Uterus (tissue), 4 donors: ENCODE results near the gene PTCH1. TPM values are rescaled to one million over a fixed set of nuclear protein-coding genes. Genes with fewer than 3 reads are reported as not detected.

ENCODE experiments used
- DNase-seq, 2 donors: peaks; one replicate each; pipeline ENCODE4 v3.0.0-alpha.2; 2019 to 2020
- H3K27ac ChIP-seq, 2 donors: fragments of 200-600 bp; sonication (generic); 1 replicate in 1 of 2; 2 replicates in 1 of 2; pipeline ENCODE4 v1.5.1; 2016 to 2018
- H3K27me3 ChIP-seq, 2 donors: fragments of 200-600 bp; sonication (generic); one replicate each; pipeline ENCODE4 v1.5.1; 2018 to 2019; ENCODE audit warnings: control low read depth in 1 of 2
- H3K36me3 ChIP-seq, 2 donors: fragments of 200-600 bp; sonication (generic); one replicate each; pipeline ENCODE4 v1.5.1; 2019; ENCODE audit warnings: control low read depth in 1 of 2
- H3K4me1 ChIP-seq, 2 donors: fragments of 200-600 bp; sonication (generic); one replicate each; pipeline ENCODE4 v1.5.1; 2018 to 2019; ENCODE audit warnings: control low read depth in 1 of 2
- H3K4me3 ChIP-seq, 2 donors: fragments of 200-600 bp; sonication (generic); 1 replicate in 1 of 2; 2 replicates in 1 of 2; pipeline ENCODE4 v1.5.1; 2018 to 2019; ENCODE audit warnings: mild to moderate bottlenecking in 1 of 2
- H3K9me3 ChIP-seq, 2 donors: fragments of 200-600 bp; sonication (generic); one replicate each; pipeline ENCODE4 v1.5.1; 2019; ENCODE audit warnings: control low read depth in 1 of 2
- CTCF ChIP-seq, 4 experiments: fragments of 200-600 bp in 2 of 4; fragments of 450-650 bp in 2 of 4; sonication (generic) in 2 of 4; IDR thresholded peaks; one replicate each; pipeline ENCODE4 v1.5.1; 2016 to 2019; ENCODE audit warnings: antibody characterized with exemption in 4 of 4, mild to moderate bottlenecking in 2 of 4, moderate library complexity in 1 of 4
- POLR2A ChIP-seq, 2 donors: fragments of 450-650 bp; IDR thresholded peaks; one replicate each; pipeline ENCODE4 v1.6.1; 2016; ENCODE audit warnings: antibody characterized with exemption in 2 of 2, mild to moderate bottlenecking in 1 of 2, moderate library complexity in 1 of 2
- intact Hi-C: fragments of 100-400 bp; cut with DNase I; formaldehyde crosslinking; loops from one replicate; pipeline ENCODE4 v1.15.1; 2023; ENCODE audit warnings: low total_unique reads
- total RNA-seq, 4 donors: library from RNA; depleted of rRNA in 3 of 4; stranded (reverse); fragments of >200 nt in 3 of 4; gene quantifications; one replicate each; pipeline versions ENCODE4 v1.1.0 to v1.2.4, GENCODE V29; 2014 to 2023
- donor health status: DM: yes; HTN: yes; CAD: no.

Gene PTCH1
- total RNA-seq, 4 donors from 2014 or later, result 7.4 to 24.6 (median 10.8) TPM

GRCh38 chr9:95516221-95516733 is 494 bp downstream of the PTCH1 start:
- DNase-seq, result no peak
- no peaks in the 10 kb centered on the region for H3K9me3 ChIP-seq
- H3K27ac ChIP-seq, result peak overlapping the region; percentile 65 to 69
- no peak for TF ChIP-seq POLR2A (IDR thresholded peaks at IDR 0.05)
- TF ChIP-seq CTCF (IDR thresholded peaks at IDR 0.05), result no peak
- peak overlapping the region; percentile 38 to 57 for H3K4me3 ChIP-seq
- H3K36me3 ChIP-seq, result no peaks in the 10 kb centered on the region
- intact Hi-C loops, result no loop called here
- no peaks in the 10 kb centered on the region for H3K27me3 ChIP-seq
- peaks cover 0 to 7% of the 10 kb centered on the region in 2 donors for H3K4me1 ChIP-seq

DNA sequence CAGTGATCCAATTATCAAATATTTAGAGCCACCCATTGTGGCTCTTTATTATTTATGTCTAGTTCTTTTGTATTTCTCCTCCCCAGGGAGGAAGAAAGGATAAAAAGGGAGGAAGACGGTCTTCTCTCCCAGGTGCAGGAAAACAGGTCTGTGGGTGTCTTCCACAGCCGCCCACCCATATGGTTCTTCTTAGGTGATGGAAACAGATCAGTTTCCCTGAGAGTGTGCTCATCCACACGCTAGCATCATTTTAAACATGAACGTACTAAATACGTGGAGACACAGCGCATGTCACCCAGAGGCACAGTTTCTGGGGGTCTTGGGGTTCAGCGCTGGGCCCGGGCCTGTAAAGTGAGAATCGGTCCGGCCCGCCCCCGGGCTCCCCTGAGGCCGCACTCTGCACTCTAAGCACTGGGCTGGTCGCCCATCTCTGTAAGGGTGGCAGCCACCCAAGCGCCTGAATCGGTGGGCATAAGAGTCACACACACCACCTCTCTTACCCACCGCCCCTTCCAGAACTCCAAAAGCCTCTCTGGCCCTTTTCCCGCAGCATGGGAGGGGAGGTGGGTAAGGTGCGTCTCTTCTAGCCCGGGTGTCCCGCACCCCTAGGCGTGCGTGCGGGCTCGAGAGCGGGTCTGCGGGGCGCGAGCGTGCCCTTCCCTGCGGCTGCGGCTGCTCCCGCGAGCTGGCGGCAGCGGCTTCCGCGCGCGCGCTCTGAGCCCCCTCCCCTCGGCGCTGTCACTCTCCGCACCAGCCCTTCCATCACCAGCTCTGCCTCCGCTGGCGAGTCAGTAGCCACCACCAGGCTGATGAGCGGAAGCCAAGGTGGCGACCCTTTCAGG is 1.3 kb downstream of the PTCH1 start:
- intact Hi-C loops, result no loop called here
- Histone ChIP-seq H3K27ac (peak overlapping the region in 1 of 2 donors; percentile 65), H3K4me3 (peak overlapping the region; percentile 20 to 44), H3K36me3 (no peaks in the 10 kb centered on the region), H3K4me1 (peaks cover 0 to 7% of the 10 kb centered on the region in 2 donors), H3K9me3 (no peaks in the 10 kb centered on the region), H3K27me3 (no peaks in the 10 kb centered on the region)
- TF ChIP-seq POLR2A (IDR thresholded peaks at IDR 0.05), result no peak
- TF ChIP-seq CTCF (IDR thresholded peaks at IDR 0.05), result no peak
- DNase-seq, result no peak

GRCh38 chr9:95514342-95514741 is 2.4 kb downstream of the PTCH1 start:
- peaks cover 0 to 7% of the 10 kb centered on the region in 2 donors for H3K4me1 ChIP-seq
- H3K27ac ChIP-seq, result no peak overlapping the region
- DNase-seq, result no peak
- intact Hi-C loops, result no loop called here
- no peaks in the 10 kb centered on the region for H3K27me3 ChIP-seq
- H3K9me3 ChIP-seq, result no peaks in the 10 kb centered on the region
- H3K4me3 ChIP-seq, result no peak overlapping the region
- no peak for TF ChIP-seq CTCF (IDR thresholded peaks at IDR 0.05)
- TF ChIP-seq POLR2A (IDR thresholded peaks at IDR 0.05), result no peak
- H3K36me3 ChIP-seq, result no peaks in the 10 kb centered on the region

DNA sequence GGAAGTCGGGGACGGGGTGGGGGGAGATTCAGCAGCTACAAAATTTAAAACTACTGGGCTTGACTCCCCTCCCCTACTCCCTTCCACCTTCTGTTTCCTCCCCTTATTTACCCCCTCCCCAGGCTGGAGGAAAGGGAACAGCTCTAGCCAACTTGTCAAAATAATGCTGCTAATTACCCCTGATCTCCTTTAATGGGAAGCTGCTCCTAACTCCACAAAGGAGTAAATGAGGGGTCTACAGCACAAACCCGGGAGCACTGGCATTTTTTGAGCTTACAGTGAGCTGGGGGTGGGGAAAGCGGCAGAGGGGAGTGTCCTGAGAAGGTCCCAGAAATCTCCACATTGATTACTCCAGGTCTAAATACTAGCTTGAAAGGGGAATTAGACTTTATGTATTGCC is 3.1 kb downstream of the PTCH1 start:
- TF ChIP-seq POLR2A (IDR thresholded peaks at IDR 0.05) (no peak), CTCF (IDR thresholded peaks at IDR 0.05) (no peak)
- intact Hi-C loops, result no loop called here
- Histone ChIP-seq H3K27me3 (no peaks in the 10 kb centered on the region), H3K27ac (no peak overlapping the region), H3K9me3 (no peaks in the 10 kb centered on the region), H3K36me3 (no peaks in the 10 kb centered on the region), H3K4me3 (no peak overlapping the region), H3K4me1 (peaks cover 0 to 7% of the 10 kb centered on the region in 2 donors)
- no peak for DNase-seq

- no peak for TF ChIP-seq CTCF (IDR thresholded peaks at IDR 0.05)
- TF ChIP-seq POLR2A (IDR thresholded peaks at IDR 0.05), result no peak
- intact Hi-C loops, result no loop called here
- H3K4me3 ChIP-seq, result no peak overlapping the region
Observed at GRCh38 chr9:95512709-95513095, 4.1 kb downstream of the PTCH1 start.

More at GRCh38 chr9:95512709-95513095, 4.1 kb downstream of the PTCH1 start:
- Histone ChIP-seq H3K9me3 (no peaks in the 10 kb centered on the region), H3K4me1 (peaks cover 0 to 7% of the 10 kb centered on the region in 2 donors), H3K36me3 (no peaks in the 10 kb centered on the region), H3K27ac (no peak overlapping the region), H3K27me3 (no peaks in the 10 kb centered on the region)
- no peak for DNase-seq
